ENCODE data around the gene SASH1. TPM values are rescaled to one million over a fixed set of nuclear protein-coding genes. Genes with fewer than 3 reads are reported as not detected.
A peak's percentile ranks its signal among the peaks of the same experiment; 100 is the strongest.

SASH1 gene
- total and polyA plus RNA-seq, 5 donors from 2014 or later = 0.06 TPM; not detected in 4

GRCh38 chr6:148559848-148560433 is 217.3 kb downstream of the SASH1 start:
- DNase-seq (peak; percentile 26 to 55 (median 52)), ATAC-seq (ENCODE audit: low read depth in 2 of 2) (peak; percentile 75 to 77)
- no peak overlapping the region for H3K27ac ChIP-seq (ENCODE audit: insufficient read depth, low read length, poor library complexity, severe bottlenecking)
- Mint-ChIP-seq H3K27me3 (peaks cover 9% of the 10 kb centered on the region), H3K9me3 (peaks cover 0 to 5% (median 0%) of the 10 kb centered on the region in 7 donors), H3K27ac (no peak overlapping the region), H3K4me1 (peaks cover 0 to 11% (median 7%) of the 10 kb centered on the region in 4 donors), H3K36me3 (no peaks in the 10 kb centered on the region), H3K4me3 (peak overlapping the region in 1 of 4 donors; percentile 11)
- no peaks in the 10 kb centered on the region for H3K36me3 ChIP-seq (ENCODE audit: control insufficient read depth, insufficient read depth, low read length)
- H3K4me3 ChIP-seq (ENCODE audit: low read depth, low read length) = no peak overlapping the region
- peaks cover 4% of the 10 kb centered on the region for H3K27me3 ChIP-seq (ENCODE audit: control insufficient read depth, insufficient read depth, low read length)
- H3K4me1 ChIP-seq (ENCODE audit: control insufficient read depth, insufficient read depth, low read length, poor library complexity, severe bottlenecking) = peaks cover 10% of the 10 kb centered on the region
- no peaks in the 10 kb centered on the region for H3K9me3 ChIP-seq (ENCODE audit: control insufficient read depth in 2 of 2, low read length in 2 of 2)

GRCh38 chr6:148561629-148562028 is 219.0 kb downstream of the SASH1 start:
- Mint-ChIP-seq H3K4me3 (no peak overlapping the region), H3K27ac (no peak overlapping the region), H3K4me1 (peaks cover 0 to 11% (median 7%) of the 10 kb centered on the region in 4 donors), H3K36me3 (no peaks in the 10 kb centered on the region), H3K9me3 (peaks cover 0 to 4% (median 0%) of the 10 kb centered on the region in 7 donors), H3K27me3 (peaks cover 9% of the 10 kb centered on the region)
- H3K27me3 ChIP-seq (ENCODE audit: control insufficient read depth, insufficient read depth, low read length) = peaks cover 4% of the 10 kb centered on the region
- ATAC-seq (ENCODE audit: low read depth in 2 of 2) (no peak), DNase-seq (no peak)
- H3K4me1 ChIP-seq (ENCODE audit: control insufficient read depth, insufficient read depth, low read length, poor library complexity, severe bottlenecking) = peaks cover 10% of the 10 kb centered on the region
- H3K27ac ChIP-seq (ENCODE audit: insufficient read depth, low read length, poor library complexity, severe bottlenecking) = no peak overlapping the region
- H3K36me3 ChIP-seq (ENCODE audit: control insufficient read depth, insufficient read depth, low read length) = no peaks in the 10 kb centered on the region
- H3K9me3 ChIP-seq (ENCODE audit: control insufficient read depth in 2 of 2, low read length in 2 of 2) = no peaks in the 10 kb centered on the region
- H3K4me3 ChIP-seq (ENCODE audit: low read depth, low read length) = no peak overlapping the region

GRCh38 chr6:148563066-148563465 is 220.4 kb downstream of the SASH1 start:
- Histone ChIP-seq H3K4me3 (ENCODE audit: low read depth, low read length) (no peak overlapping the region), H3K9me3 (ENCODE audit: control insufficient read depth in 2 of 2, low read length in 2 of 2) (no peaks in the 10 kb centered on the region), H3K27ac (ENCODE audit: insufficient read depth, low read length, poor library complexity, severe bottlenecking) (no peak overlapping the region), H3K36me3 (ENCODE audit: control insufficient read depth, insufficient read depth, low read length) (no peaks in the 10 kb centered on the region), H3K27me3 (ENCODE audit: control insufficient read depth, insufficient read depth, low read length) (peaks cover 4% of the 10 kb centered on the region), H3K4me1 (ENCODE audit: control insufficient read depth, insufficient read depth, low read length, poor library complexity, severe bottlenecking) (peaks cover 4% of the 10 kb centered on the region)
- Mint-ChIP-seq H3K9me3 (peaks cover 0 to 2% (median 0%) of the 10 kb centered on the region in 7 donors), H3K27me3 (peaks cover 9% of the 10 kb centered on the region), H3K36me3 (no peaks in the 10 kb centered on the region), H3K27ac (no peak overlapping the region), H3K4me3 (no peak overlapping the region), H3K4me1 (peaks cover 0 to 5% (median 3%) of the 10 kb centered on the region in 4 donors)
- ATAC-seq (ENCODE audit: low read depth in 2 of 2) (no peak), DNase-seq (no peak)

- Mint-ChIP-seq H3K4me1 (peaks cover 0 to 5% (median 0%) of the 10 kb centered on the region in 4 donors), H3K36me3 (no peaks in the 10 kb centered on the region), H3K9me3 (peaks cover 0 to 2% (median 0%) of the 10 kb centered on the region in 7 donors), H3K27me3 (peaks cover 18% of the 10 kb centered on the region), H3K27ac (peak overlapping the region in 1 of 3 donors; percentile 48), H3K4me3 (no peak overlapping the region)
- DNase-seq (no peak), ATAC-seq (ENCODE audit: low read depth in 2 of 2) (no peak)
- Histone ChIP-seq H3K36me3 (ENCODE audit: control insufficient read depth, insufficient read depth, low read length) (no peaks in the 10 kb centered on the region), H3K9me3 (ENCODE audit: control insufficient read depth in 2 of 2, low read length in 2 of 2) (no peaks in the 10 kb centered on the region), H3K4me1 (ENCODE audit: control insufficient read depth, insufficient read depth, low read length, poor library complexity, severe bottlenecking) (peaks cover 4% of the 10 kb centered on the region), H3K4me3 (ENCODE audit: low read depth, low read length) (no peak overlapping the region), H3K27me3 (ENCODE audit: control insufficient read depth, insufficient read depth, low read length) (peaks cover 2% of the 10 kb centered on the region), H3K27ac (ENCODE audit: insufficient read depth, low read length, poor library complexity, severe bottlenecking) (no peak overlapping the region)
These were observed 221.9 kb downstream of the SASH1 start for GRCh38 chr6:148564494-148565035.

- H3K27me3 Mint-ChIP-seq = peaks cover 18% of the 10 kb centered on the region
- H3K36me3 Mint-ChIP-seq = no peaks in the 10 kb centered on the region
- peaks cover 0 to 2% (median 0%) of the 10 kb centered on the region in 7 donors for H3K9me3 Mint-ChIP-seq
- DNase-seq (no peak), ATAC-seq (ENCODE audit: low read depth in 2 of 2) (no peak)
- no peaks in the 10 kb centered on the region for H3K36me3 ChIP-seq (ENCODE audit: control insufficient read depth, insufficient read depth, low read length)
- no peak overlapping the region for H3K27ac Mint-ChIP-seq
- H3K4me1 Mint-ChIP-seq = peaks cover 0 to 5% (median 0%) of the 10 kb centered on the region in 4 donors
- no peaks in the 10 kb centered on the region for H3K4me1 ChIP-seq (ENCODE audit: control insufficient read depth, insufficient read depth, low read length, poor library complexity, severe bottlenecking)
- no peak overlapping the region for H3K4me3 Mint-ChIP-seq
- peaks cover 2% of the 10 kb centered on the region for H3K27me3 ChIP-seq (ENCODE audit: control insufficient read depth, insufficient read depth, low read length)
- no peak overlapping the region for H3K27ac ChIP-seq (ENCODE audit: insufficient read depth, low read length, poor library complexity, severe bottlenecking)
- H3K9me3 ChIP-seq (ENCODE audit: control insufficient read depth in 2 of 2, low read length in 2 of 2) = no peaks in the 10 kb centered on the region
- no peak overlapping the region for H3K4me3 ChIP-seq (ENCODE audit: low read depth, low read length)
These were observed 222.8 kb downstream of the SASH1 start for GRCh38 chr6:148565321-148565926.

- Mint-ChIP-seq H3K36me3 (no peaks in the 10 kb centered on the region), H3K4me1 (peaks cover 0 to 5% (median 0%) of the 10 kb centered on the region in 4 donors), H3K27me3 (peaks cover 18% of the 10 kb centered on the region), H3K27ac (no peak overlapping the region), H3K4me3 (no peak overlapping the region), H3K9me3 (peaks cover 0 to 2% (median 0%) of the 10 kb centered on the region in 7 donors)
- ATAC-seq (ENCODE audit: low read depth in 2 of 2) = peak; percentile 28 to 36
- Histone ChIP-seq H3K4me1 (ENCODE audit: control insufficient read depth, insufficient read depth, low read length, poor library complexity, severe bottlenecking) (no peaks in the 10 kb centered on the region), H3K27ac (ENCODE audit: insufficient read depth, low read length, poor library complexity, severe bottlenecking) (no peak overlapping the region), H3K36me3 (ENCODE audit: control insufficient read depth, insufficient read depth, low read length) (no peaks in the 10 kb centered on the region), H3K4me3 (ENCODE audit: low read depth, low read length) (no peak overlapping the region), H3K27me3 (ENCODE audit: control insufficient read depth, insufficient read depth, low read length) (no peaks in the 10 kb centered on the region), H3K9me3 (ENCODE audit: control insufficient read depth in 2 of 2, low read length in 2 of 2) (no peaks in the 10 kb centered on the region)
- no peak for DNase-seq
These were observed 223.5 kb downstream of the SASH1 start for GRCh38 chr6:148565930-148566663.

- Histone ChIP-seq H3K9me3 (ENCODE audit: control insufficient read depth in 2 of 2, low read length in 2 of 2) (no peaks in the 10 kb centered on the region), H3K4me3 (ENCODE audit: low read depth, low read length) (no peak overlapping the region), H3K36me3 (ENCODE audit: control insufficient read depth, insufficient read depth, low read length) (no peaks in the 10 kb centered on the region), H3K27ac (ENCODE audit: insufficient read depth, low read length, poor library complexity, severe bottlenecking) (no peak overlapping the region), H3K4me1 (ENCODE audit: control insufficient read depth, insufficient read depth, low read length, poor library complexity, severe bottlenecking) (no peaks in the 10 kb centered on the region), H3K27me3 (ENCODE audit: control insufficient read depth, insufficient read depth, low read length) (no peaks in the 10 kb centered on the region)
- DNase-seq = no peak
- H3K9me3 Mint-ChIP-seq = peaks cover 0 to 2% (median 0%) of the 10 kb centered on the region in 7 donors
- H3K4me1 Mint-ChIP-seq = peaks cover 0 to 5% (median 0%) of the 10 kb centered on the region in 4 donors
- H3K27me3 Mint-ChIP-seq = peaks cover 18% of the 10 kb centered on the region
- peaks cover 4% of the 10 kb centered on the region for H3K36me3 Mint-ChIP-seq
- H3K27ac Mint-ChIP-seq = no peak overlapping the region
- no peak for ATAC-seq (ENCODE audit: low read depth in 2 of 2)
- H3K4me3 Mint-ChIP-seq = no peak overlapping the region
These were observed 224.2 kb downstream of the SASH1 start for GRCh38 chr6:148566664-148567350.
